HUES48 (cell line): ENCODE data around the gene AOX1.

Experiments used
- H3K27ac ChIP-seq: one replicate; pipeline ENCODE4 v1.7.0; 2013; ENCODE audit warnings: low read depth, low read length, inconsistent platforms
- H3K27me3 ChIP-seq: 2 replicates; pipeline ENCODE4 v1.6.1; 2013; ENCODE audit warnings: mild to moderate bottlenecking, low read length; ENCODE audit not compliant: control insufficient read depth, insufficient read depth
- H3K36me3 ChIP-seq: 2 replicates; pipeline ENCODE4 v1.6.1; 2013; ENCODE audit warnings: low read length; ENCODE audit not compliant: control insufficient read depth, insufficient read depth
- H3K4me1 ChIP-seq: 2 replicates; pipeline ENCODE4 v1.6.1; 2013; ENCODE audit warnings: mild to moderate bottlenecking, low read length; ENCODE audit not compliant: control insufficient read depth, insufficient read depth
- H3K4me3 ChIP-seq: 2 replicates; pipeline ENCODE4 v1.5.1; 2013; ENCODE audit warnings: mild to moderate bottlenecking, low read depth, low read length
- H3K9ac ChIP-seq: 2 replicates; pipeline ENCODE4 v1.6.1; 2013; ENCODE audit warnings: mild to moderate bottlenecking, low read depth, low read length, moderate library complexity
- H3K9me3 ChIP-seq: 2 replicates; pipeline ENCODE4 v1.6.1; 2013; ENCODE audit warnings: low read length; ENCODE audit not compliant: control insufficient read depth, insufficient read depth

AOX1 gene

DNA sequence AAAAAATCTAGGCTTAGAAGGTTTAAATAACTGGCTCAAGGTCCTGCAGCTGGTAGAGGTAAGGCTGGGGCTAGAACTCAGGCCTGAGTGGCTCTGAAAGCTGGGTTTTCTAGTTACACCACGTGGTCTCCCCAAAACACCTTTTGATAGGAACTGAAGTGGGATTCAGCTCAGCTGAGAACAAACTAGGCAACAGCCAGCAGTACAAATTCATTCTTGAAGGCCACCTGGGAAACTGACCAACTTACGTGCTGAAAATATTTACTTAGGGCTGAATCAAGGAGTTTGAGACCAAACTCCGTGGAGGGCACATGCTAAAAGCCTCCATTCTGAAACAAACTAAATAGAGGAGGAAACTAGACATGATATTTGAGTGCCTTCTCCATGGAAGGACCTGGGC is 67.2 kb downstream of the AOX1 start:
- H3K9ac ChIP-seq: no peak overlapping the region
- peaks cover 8% of the 10 kb centered on the region; the same call in 1 of the 2 replicates for H3K4me1 ChIP-seq
- H3K27ac ChIP-seq: no peak overlapping the region
- H3K9me3 ChIP-seq: no peaks in the 10 kb centered on the region
- no peak overlapping the region for H3K4me3 ChIP-seq
- no peaks in the 10 kb centered on the region for H3K27me3 ChIP-seq
- H3K36me3 ChIP-seq: no peaks in the 10 kb centered on the region

DNA sequence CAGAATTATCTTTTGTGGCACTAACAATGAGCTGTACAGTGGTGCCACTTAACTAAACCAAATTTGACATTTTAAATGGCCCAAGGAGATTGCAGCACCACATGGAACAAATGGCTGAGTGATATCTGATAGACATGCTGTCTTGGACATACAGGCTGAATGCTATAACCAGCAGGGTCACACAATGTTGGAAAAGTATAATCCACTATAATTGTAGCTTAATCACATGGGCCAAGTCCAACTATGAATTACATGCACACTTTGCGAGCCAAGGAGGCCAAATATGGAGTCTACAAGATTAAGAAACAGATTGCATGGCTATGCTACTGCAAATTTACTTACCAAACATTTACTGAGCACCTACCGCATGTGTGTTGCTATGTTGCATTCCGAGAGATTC is 69.0 kb downstream of the AOX1 start:
- H3K9me3 ChIP-seq: no peaks in the 10 kb centered on the region
- no peak overlapping the region for H3K9ac ChIP-seq
- no peaks in the 10 kb centered on the region for H3K36me3 ChIP-seq
- no peak overlapping the region for H3K4me3 ChIP-seq
- no peak overlapping the region for H3K27ac ChIP-seq
- H3K4me1 ChIP-seq: no peaks in the 10 kb centered on the region
- H3K27me3 ChIP-seq: no peaks in the 10 kb centered on the region

- no peaks in the 10 kb centered on the region for H3K36me3 ChIP-seq
- no peaks in the 10 kb centered on the region for H3K27me3 ChIP-seq
- H3K9ac ChIP-seq: no peak overlapping the region
- no peak overlapping the region for H3K27ac ChIP-seq
- no peaks in the 10 kb centered on the region for H3K4me1 ChIP-seq
- no peaks in the 10 kb centered on the region for H3K9me3 ChIP-seq
- H3K4me3 ChIP-seq: no peak overlapping the region
Measured at GRCh38 chr2:200655918-200656580, 70.2 kb downstream of the AOX1 start.

DNA sequence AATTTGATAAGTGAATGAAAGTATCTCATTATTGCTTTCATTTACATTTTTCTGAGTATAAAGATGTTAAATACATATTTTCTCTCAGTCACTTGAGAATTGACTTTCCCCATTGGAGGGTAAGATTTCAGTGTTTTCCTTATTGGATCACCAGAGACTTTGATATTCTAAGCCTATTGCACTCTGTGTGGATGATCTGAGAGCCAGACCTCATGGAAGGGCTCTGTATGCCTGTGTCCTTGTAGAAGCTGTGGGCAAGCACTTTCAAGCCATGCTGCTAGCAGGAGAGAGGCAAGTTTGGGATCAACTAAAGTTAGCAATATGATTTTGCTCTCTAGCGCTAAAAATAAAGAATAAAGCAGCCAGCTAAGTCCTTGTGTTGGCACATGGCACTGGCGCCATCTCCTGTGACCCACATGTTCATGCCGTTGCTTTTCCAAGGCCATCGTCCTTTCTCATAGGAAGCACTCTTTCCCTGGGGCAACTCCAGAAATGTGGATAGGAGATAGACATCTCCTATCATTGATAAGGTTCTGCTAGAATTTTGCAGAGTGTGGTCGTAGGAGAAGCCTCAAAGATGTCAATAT is 72.6 kb downstream of the AOX1 start:
- no peak overlapping the region for H3K27ac ChIP-seq
- H3K9me3 ChIP-seq: no peaks in the 10 kb centered on the region
- H3K36me3 ChIP-seq: no peaks in the 10 kb centered on the region
- no peaks in the 10 kb centered on the region for H3K4me1 ChIP-seq
- H3K9ac ChIP-seq: no peak overlapping the region
- H3K4me3 ChIP-seq: no peak overlapping the region
- H3K27me3 ChIP-seq: no peaks in the 10 kb centered on the region

- Histone ChIP-seq H3K4me3 (no peak overlapping the region), H3K27ac (no peak overlapping the region), H3K9ac (no peak overlapping the region), H3K36me3 (no peaks in the 10 kb centered on the region), H3K27me3 (no peaks in the 10 kb centered on the region), H3K9me3 (no peaks in the 10 kb centered on the region), H3K4me1 (no peaks in the 10 kb centered on the region)
Measured at GRCh38 chr2:200659410-200659809, 73.6 kb downstream of the AOX1 start.

- Histone ChIP-seq H3K9me3 (no peaks in the 10 kb centered on the region), H3K4me1 (no peaks in the 10 kb centered on the region), H3K9ac (no peak overlapping the region), H3K36me3 (no peaks in the 10 kb centered on the region), H3K27me3 (no peaks in the 10 kb centered on the region), H3K4me3 (no peak overlapping the region), H3K27ac (no peak overlapping the region)
Measured at GRCh38 chr2:200661477-200661876, 75.7 kb downstream of the AOX1 start.

GRCh38 chr2:200662727-200663126 is 76.9 kb downstream of the AOX1 start:
- no peaks in the 10 kb centered on the region for H3K9me3 ChIP-seq
- no peak overlapping the region for H3K4me3 ChIP-seq
- no peak overlapping the region for H3K27ac ChIP-seq
- no peaks in the 10 kb centered on the region for H3K36me3 ChIP-seq
- H3K27me3 ChIP-seq: no peaks in the 10 kb centered on the region
- no peak overlapping the region for H3K9ac ChIP-seq
- no peaks in the 10 kb centered on the region for H3K4me1 ChIP-seq

DNA sequence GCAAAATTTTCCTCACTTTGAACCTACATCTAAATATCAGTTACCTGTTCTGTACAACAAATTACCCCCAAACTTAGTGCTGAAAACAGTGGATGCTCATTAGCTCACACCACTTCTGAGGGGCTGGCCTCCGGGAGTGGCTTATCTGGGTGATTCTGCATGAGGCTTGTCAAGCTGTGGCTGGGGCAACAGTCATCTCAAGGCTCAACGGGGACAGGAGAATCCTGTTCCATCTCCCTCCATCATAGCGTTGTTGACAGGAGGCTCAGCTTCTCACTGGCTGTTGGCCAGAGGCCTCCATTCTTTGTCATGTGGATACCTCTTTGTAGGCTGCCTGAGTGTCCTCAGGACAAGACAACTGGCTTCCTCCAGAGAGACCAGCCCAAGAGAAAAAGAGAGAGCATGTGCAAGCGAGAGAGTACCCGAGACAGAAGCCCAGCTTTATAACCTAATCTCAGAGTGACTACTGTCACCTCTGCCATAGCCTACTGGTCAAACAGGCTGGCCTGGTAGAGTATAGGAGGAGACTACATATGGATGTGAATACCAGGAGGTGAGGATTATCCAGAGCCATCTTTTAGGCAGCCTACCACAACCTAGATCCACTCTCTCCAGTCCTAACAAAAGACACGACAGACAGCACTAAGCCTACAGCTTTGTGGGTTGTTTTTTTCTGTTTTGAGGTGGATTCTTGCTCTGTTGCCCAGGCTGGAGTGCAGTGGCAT is 79.1 kb downstream of the AOX1 start:
- no peak overlapping the region for H3K27ac ChIP-seq
- H3K4me1 ChIP-seq: no peaks in the 10 kb centered on the region

DNA sequence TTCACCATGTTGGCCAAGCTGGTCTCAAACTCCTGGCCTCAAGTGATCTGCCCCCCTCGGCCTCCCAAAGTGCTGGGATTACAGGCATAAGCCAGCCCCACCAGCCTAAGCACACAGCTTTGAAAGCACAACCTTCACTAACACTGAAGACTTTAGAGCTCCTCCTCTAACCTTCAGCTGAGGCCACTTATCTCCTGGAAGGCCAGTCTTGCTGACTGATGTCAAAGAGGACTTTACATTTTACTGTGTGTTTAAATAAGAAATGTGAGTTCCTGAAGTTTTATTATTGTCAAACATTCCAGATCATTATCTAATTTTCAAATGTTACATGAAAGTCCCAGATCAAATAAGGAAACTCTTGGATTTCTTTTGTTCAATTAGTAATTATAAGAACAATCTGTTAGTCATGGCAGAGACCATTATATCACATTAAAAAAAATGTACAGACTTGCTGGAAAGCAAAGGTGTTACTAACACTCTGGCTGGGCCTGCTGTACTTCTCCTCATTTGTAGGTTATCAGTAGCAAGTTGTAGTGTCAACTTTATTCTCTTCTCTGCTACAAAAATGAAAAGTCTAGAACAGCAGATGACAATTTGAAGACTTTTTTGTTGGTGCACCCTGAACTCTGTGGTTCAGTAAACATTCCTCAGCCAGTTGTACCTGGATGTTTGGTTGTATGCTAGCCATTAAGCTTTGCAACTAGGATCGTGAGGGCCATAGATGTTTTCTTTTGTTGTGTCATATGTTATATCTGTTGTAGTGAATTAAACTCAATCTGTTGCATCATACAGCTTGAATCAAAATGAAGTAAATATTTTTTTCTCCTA is 80.0 kb downstream of the AOX1 start:
- H3K27ac ChIP-seq: no peak overlapping the region
- no peaks in the 10 kb centered on the region for H3K27me3 ChIP-seq
- no peaks in the 10 kb centered on the region for H3K36me3 ChIP-seq
- H3K4me1 ChIP-seq: no peaks in the 10 kb centered on the region
- H3K9ac ChIP-seq: no peak overlapping the region
- H3K9me3 ChIP-seq: no peaks in the 10 kb centered on the region
- no peak overlapping the region for H3K4me3 ChIP-seq

More for the DNA sequence above, 79.1 kb downstream of the AOX1 start:
- H3K9ac ChIP-seq: no peak overlapping the region
- H3K27me3 ChIP-seq: no peaks in the 10 kb centered on the region
- no peaks in the 10 kb centered on the region for H3K36me3 ChIP-seq
- no peak overlapping the region for H3K4me3 ChIP-seq
- H3K9me3 ChIP-seq: no peaks in the 10 kb centered on the region

GRCh38 chr2:200667413-200667812 is 81.6 kb downstream of the AOX1 start:
- Histone ChIP-seq H3K36me3 (no peaks in the 10 kb centered on the region), H3K4me1 (no peaks in the 10 kb centered on the region), H3K9ac (no peak overlapping the region), H3K27me3 (no peaks in the 10 kb centered on the region), H3K9me3 (no peaks in the 10 kb centered on the region), H3K4me3 (no peak overlapping the region), H3K27ac (no peak overlapping the region)
